Measurements from ENCODE around the gene NYAP1. TPM values are rescaled to one million over a fixed set of nuclear protein-coding genes. Genes with fewer than 3 reads are reported as not detected.
"Not testable (repeated sequence)": the region's sequence is repeated elsewhere in the genome, so short reads cannot be mapped to it uniquely, and the experiment has no call there.

The NYAP1 gene
- total and polyA plus RNA-seq, 5 experiments from 2014 or later, result 0.44 TPM; not detected in 4

DNA sequence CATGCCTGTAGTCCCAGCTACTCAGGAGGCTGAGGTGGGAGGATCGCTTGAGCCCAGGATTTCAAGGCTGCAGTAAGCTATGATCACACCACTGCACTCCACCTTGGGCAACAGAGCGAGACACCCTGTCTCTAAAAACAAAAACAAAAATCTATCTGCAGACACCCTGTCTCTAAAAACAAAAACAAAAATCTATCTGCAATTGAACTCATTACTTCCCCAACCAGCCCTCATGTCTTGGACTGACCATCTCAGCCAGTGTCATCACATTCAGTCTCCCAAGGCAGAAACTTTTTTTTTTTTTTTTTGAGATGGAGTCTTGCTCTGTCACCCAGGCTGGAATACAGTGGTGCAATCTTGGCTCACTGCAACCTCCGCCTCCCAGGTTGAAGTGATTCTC, 20.3 kb downstream of the NYAP1 start:
- POLR2A ChIA-PET, result interaction anchor here (0.7 kb wide), 2 partner anchors 67 to 187 kb away, joined by 4 to 5 read pairs; no protein-coding TSS in a partner anchor
- H3K27ac Mint-ChIP-seq, result peak overlapping the region in 1 of 10 donors; percentile 56
- H3K27me3 Mint-ChIP-seq, ATAC-seq, H3K9me3 Mint-ChIP-seq, H3K36me3 Mint-ChIP-seq, H3K4me3 Mint-ChIP-seq, H3K4me1 Mint-ChIP-seq, DNase-seq: not testable (repeated sequence)

DNA sequence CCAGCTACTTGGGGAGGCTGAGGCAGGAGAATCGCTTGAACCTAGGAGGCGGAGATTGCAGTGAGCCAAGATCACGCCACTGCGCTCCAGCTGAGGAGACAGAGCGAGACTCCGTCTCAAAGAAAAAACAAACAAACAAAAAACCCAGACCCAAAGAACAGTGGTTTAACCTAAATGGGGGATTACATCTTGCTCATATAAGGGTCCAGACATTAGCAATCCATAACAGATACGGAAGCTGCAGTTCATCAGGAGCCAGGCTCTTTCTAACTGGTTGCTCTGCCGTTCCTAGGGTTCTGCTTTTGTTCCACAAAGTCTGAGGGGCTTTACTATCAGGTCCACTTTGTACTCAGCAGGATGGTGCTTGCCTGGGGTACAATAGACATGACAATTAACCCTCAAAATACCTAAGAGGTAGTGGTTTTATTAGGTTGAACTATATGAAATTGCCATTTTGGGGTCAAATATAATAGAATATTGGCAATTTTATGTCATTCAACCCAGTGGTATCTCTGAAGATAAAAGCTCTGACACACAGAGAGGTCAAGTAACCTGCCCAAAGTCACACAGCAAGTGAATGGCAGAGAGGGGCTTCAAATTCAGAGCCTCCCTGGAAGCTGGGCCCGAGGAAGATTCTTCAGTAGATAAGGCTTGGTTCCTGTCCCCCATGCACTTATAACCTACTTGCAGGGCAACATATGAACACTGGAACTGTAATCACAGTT, 21.3 kb downstream of the NYAP1 start:
- Mint-ChIP-seq H3K9me3 (no peaks in the 10 kb centered on the region), H3K4me3 (no peak overlapping the region), H3K27me3 (peaks cover 0 to 2% (median 0%) of the 10 kb centered on the region in 5 donors), H3K27ac (no peak overlapping the region), H3K36me3 (no peaks in the 10 kb centered on the region), H3K4me1 (peaks cover 0 to 3% (median 0%) of the 10 kb centered on the region in 4 donors)
- POLR2A ChIA-PET, result interaction anchor here (0.7 kb wide), 2 partner anchors 41 to 68 kb away, joined by 3 to 5 read pairs; no protein-coding TSS in a partner anchor
- no peak for ATAC-seq
- no peak for DNase-seq

DNA sequence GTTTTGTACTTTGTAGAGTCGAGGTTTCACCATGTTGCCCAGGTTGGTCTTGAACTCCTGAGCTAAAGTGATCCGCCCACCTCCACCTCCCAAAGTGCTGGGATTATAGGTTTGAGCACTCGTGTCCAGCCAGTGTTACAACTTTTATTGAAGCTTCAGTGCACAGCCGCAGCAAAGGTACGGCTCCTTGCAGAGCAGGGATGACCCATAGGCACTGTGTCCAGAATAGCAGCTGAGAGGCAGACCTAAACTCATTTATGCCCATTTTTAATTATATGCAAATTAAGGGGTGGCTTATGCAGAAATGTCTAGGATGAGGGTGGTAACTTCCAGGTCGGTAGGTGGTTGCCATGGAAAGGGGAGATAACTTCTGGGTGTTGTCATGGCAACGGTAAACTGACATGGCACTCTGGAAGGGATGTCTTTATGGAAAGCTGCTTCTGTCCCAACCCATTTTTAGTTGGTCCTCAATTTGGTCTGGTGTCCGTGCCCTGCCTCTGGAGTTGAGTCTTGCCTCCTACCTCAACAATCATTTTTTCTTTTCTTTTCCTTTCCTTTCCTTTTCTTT, 22.7 kb downstream of the NYAP1 start:
- Mint-ChIP-seq H3K4me3 (no peak overlapping the region), H3K36me3 (no peaks in the 10 kb centered on the region), H3K27me3 (peaks cover 0 to 5% (median 0%) of the 10 kb centered on the region in 5 donors), H3K4me1 (peaks cover 0 to 7% (median 3%) of the 10 kb centered on the region in 4 donors), H3K27ac (peak overlapping the region in 3 of 10 donors; percentile 52 to 55 (median 53)), H3K9me3 (no peaks in the 10 kb centered on the region)
- POLR2A ChIA-PET, result interaction anchor here (0.7 to 1.4 kb wide), 3 partner anchors 13 to 169 kb away, joined by 5 to 7 read pairs (median 5); no protein-coding TSS in a partner anchor
- ATAC-seq (no peak), DNase-seq (no peak)

DNA sequence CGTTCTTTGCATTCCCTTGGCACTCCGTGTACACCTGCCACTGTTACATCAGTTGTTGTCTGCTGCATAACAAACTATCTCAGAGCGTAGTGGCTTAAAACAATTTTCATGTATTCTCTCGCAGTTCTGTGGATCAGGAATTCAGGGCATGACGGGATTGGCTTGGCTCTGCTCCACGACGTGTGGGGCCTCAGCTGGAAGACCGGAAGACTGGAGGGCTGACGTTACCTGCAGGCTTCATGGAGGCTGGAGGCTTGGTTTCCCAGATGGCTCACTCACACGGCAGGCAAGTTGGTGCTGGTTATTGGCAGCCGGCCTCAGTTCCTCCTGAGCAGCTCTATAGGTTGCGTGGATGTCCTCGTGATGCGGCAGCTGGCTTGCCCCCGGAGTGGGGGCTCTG, 25.5 kb downstream of the NYAP1 start:
- DNase-seq (no peak), ATAC-seq (no peak)
- Mint-ChIP-seq H3K4me1 (peaks cover 0 to 19% (median 12%) of the 10 kb centered on the region in 4 donors), H3K27me3 (peaks cover 0 to 7% (median 0%) of the 10 kb centered on the region in 5 donors), H3K27ac (no peak overlapping the region), H3K9me3 (no peaks in the 10 kb centered on the region), H3K36me3 (no peaks in the 10 kb centered on the region), H3K4me3 (no peak overlapping the region)
- POLR2A ChIA-PET, result no interaction called here

DNA sequence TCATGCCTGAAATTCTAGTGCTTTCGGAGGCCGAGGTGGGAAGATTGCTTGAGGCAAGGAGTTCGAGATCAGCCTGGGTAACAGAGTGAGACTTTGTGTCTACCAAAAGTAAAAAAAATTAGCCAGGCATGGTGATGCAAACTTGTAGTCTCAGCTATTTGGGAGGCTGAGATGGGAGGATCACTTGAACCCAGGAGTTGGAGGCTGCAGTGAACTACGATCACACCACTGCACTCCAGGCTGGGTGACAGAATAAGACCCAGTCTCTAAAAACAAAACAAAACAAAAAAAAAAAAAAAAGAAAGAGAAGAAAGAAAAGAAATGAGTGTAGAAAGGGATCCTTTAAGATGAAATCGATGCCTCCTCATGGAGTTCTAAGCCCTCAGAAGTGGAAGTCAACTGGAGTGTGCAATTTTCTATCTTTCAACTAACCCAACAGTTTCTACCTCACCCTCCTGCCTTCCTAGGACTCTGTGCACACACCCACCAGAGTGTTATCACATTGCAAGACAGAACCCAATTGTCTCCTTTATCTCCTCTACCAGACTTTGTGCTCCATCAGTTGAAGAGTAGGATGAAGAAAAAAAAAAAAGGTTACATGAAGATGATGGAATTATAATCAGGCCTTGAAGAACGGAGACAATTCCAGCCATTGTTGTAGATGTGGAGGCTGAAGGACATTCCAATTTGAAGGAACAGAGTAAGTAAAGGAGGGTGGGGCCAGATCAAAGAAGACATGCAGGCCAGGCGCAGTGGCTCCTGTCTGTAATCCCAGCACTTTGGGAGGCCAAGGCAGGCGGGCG, 26.9 kb downstream of the NYAP1 start:
- Mint-ChIP-seq H3K4me1 (peaks cover 8 to 28% (median 18%) of the 10 kb centered on the region in 4 donors), H3K27ac (peak overlapping the region in 1 of 10 donors; percentile 61), H3K9me3 (no peaks in the 10 kb centered on the region), H3K36me3 (no peaks in the 10 kb centered on the region), H3K27me3 (peaks cover 0 to 7% (median 0%) of the 10 kb centered on the region in 5 donors), H3K4me3 (peak overlapping the region in 1 of 10 donors; percentile 31)
- no peak for ATAC-seq
- POLR2A ChIA-PET, result no interaction called here
- no peak for DNase-seq

DNA sequence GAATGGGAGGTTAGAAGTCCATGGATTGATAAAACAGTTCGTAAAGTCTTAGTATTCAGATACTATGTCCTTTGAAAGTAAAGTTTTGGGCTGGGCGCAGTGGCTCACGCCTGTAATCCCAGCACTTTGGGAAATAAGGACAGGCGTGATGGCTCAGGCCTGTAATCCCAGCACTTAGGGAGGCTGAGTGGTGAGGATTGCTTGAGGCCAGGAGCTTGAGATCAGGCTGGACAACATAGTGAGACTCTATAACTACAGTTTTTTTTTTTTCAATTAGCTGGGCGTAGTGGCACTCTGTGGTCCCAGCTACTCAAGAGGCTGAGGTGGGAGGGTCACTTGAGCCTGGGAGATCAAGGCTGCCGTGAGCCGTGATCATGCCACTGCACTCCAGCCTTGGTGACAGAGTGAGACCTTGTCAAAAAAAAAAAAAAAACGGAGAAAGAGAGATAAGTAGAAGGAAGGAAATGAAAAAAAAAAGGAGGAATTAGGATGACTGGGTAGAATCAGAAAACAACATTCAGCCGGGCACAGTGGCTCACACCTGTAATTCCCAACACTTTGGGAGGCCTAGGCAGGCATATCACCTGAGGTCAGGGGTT, 29.6 kb downstream of the NYAP1 start:
- POLR2A ChIA-PET, result interaction anchor here (0.6 to 1.2 kb wide), 6 partner anchors 19 to 1800 kb away, joined by 3 to 6 read pairs (median 4); no protein-coding TSS in a partner anchor
- H3K4me1 Mint-ChIP-seq, result peaks cover 17 to 47% (median 35%) of the 10 kb centered on the region in 4 donors
- ATAC-seq, result no peak
- H3K27ac Mint-ChIP-seq, result peak overlapping the region in 4 of 10 donors; percentile 15 to 78 (median 58)
- H3K9me3 Mint-ChIP-seq, result no peaks in the 10 kb centered on the region
- DNase-seq, result no peak
- H3K27me3 Mint-ChIP-seq, result peaks cover 0 to 7% (median 0%) of the 10 kb centered on the region in 5 donors
- H3K36me3 Mint-ChIP-seq, result no peaks in the 10 kb centered on the region
- peak overlapping the region in 1 of 10 donors; percentile 61 for H3K4me3 Mint-ChIP-seq

DNA sequence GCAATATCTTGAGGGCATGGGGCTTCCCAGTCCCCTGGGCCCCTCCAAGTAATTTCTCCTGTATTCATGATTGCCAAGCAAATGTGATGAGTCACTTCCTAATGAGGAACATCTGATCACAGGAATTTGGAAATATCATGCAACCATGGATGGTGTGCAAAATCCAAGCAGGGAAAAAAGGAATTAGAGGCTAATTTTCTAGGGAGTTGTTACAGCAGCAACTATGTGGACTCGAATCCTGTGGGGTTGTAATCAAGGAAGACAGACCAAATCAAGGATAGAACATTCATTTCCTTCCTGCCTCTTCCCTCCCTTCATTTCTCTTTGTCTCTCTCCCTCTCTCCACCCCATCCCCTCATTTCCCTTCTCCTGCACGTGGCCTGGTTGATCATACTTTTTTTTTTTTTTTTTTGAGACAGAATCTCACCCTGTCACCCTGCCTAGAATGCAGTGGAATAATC, 31.4 kb downstream of the NYAP1 start:
- peak overlapping the region in 6 of 10 donors; percentile 24 to 77 (median 60) for H3K4me3 Mint-ChIP-seq
- H3K27ac Mint-ChIP-seq, result peak overlapping the region in 4 of 10 donors; percentile 31 to 80 (median 60)
- H3K9me3 Mint-ChIP-seq, result no peaks in the 10 kb centered on the region
- ATAC-seq, result no peak
- peaks cover 18 to 44% (median 37%) of the 10 kb centered on the region in 4 donors for H3K4me1 Mint-ChIP-seq
- POLR2A ChIA-PET, result interaction anchor here (1.0 to 2.5 kb wide), 7 partner anchors 19 to 71 kb away, joined by 3 to 12 read pairs (median 6); partner anchors contain the start of genes AGFG2, FBXO24, LRCH4 and TSC22D4
- peaks cover 0 to 4% (median 0%) of the 10 kb centered on the region in 5 donors for H3K27me3 Mint-ChIP-seq
- DNase-seq, result no peak
- H3K36me3 Mint-ChIP-seq, result no peaks in the 10 kb centered on the region

DNA sequence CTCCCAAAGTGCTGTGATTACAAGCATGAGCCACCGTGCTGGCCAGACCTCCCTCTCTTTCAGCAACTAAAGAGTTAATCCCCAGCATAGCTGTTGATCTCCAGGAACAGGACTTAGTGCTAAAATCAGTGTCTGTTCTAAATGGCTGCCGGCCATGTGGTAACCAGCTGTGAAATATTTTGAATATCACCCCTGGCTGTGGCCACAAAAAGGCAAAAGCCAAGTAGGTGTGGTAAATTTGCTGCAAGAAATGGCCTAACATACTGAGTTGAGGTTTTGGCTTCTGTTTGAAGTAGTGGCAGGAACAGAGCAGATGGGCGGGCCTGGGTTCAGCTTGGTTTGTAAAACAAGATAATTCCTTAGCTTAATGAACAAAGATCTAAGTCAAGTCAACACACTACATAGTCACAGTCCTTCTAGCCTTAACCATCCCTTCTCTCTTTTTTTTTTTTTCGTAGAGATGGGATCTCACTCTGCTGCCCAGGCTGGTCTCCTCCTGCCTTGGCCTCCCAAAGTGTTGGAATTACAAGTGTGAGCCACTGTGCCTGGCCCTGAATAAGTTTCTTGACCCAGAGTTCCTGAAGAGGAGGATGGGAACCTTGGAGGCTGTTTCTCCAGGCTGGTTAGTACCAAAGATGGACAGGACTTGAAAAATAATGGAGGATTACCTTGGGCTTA, 32.5 kb downstream of the NYAP1 start:
- Mint-ChIP-seq H3K4me1 (peaks cover 21 to 43% (median 34%) of the 10 kb centered on the region in 4 donors), H3K27ac (peak overlapping the region; percentile 57 to 90 (median 79)), H3K36me3 (no peaks in the 10 kb centered on the region), H3K27me3 (peaks cover 0 to 1% (median 0%) of the 10 kb centered on the region in 5 donors), H3K4me3 (peak overlapping the region; percentile 46 to 85 (median 69)), H3K9me3 (no peaks in the 10 kb centered on the region)
- POLR2A ChIA-PET, result interaction anchor here (0.6 to 2.5 kb wide), 17 partner anchors 11 to 340 kb away, joined by 3 to 12 read pairs (median 5); partner anchors contain the start of genes AGFG2, FBXO24, LRCH4 and MOSPD3
- ATAC-seq, result peak; percentile 96 to 98
- peak; percentile 13 to 82 (median 57) for DNase-seq

DNA sequence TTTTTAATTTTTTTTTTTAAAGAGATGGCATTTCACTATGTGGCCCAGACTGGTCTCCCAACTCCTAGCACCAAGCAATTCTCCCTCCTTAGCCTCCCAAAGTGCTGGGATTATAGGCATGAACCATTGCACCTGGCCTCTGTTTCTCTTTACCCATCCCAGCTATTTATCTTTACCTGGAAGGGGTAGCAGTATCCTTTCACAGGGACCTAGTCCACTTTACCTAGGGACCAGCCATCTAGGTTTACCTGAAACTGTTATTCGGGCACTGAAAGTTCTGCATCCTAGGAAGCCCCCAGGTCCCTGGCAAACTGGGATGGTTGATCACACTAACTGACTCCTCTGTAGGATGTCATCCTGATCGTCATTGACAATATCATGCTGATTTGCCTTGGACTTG, 33.6 kb downstream of the NYAP1 start:
- H3K4me3 Mint-ChIP-seq, result peak overlapping the region in 6 of 10 donors; percentile 30 to 48 (median 36)
- H3K9me3 Mint-ChIP-seq, result no peaks in the 10 kb centered on the region
- peak overlapping the region in 4 of 10 donors; percentile 3 to 66 (median 52) for H3K27ac Mint-ChIP-seq
- DNase-seq, result no peak
- POLR2A ChIA-PET, result interaction anchor here (0.8 to 2.5 kb wide), 6 partner anchors 14 to 43 kb away, joined by 3 to 12 read pairs (median 8); partner anchors contain the start of genes AGFG2 and TSC22D4
- no peaks in the 10 kb centered on the region for H3K36me3 Mint-ChIP-seq
- no peak for ATAC-seq
- peaks cover 0 to 1% (median 0%) of the 10 kb centered on the region in 5 donors for H3K27me3 Mint-ChIP-seq
- peaks cover 22 to 43% (median 36%) of the 10 kb centered on the region in 4 donors for H3K4me1 Mint-ChIP-seq

DNA sequence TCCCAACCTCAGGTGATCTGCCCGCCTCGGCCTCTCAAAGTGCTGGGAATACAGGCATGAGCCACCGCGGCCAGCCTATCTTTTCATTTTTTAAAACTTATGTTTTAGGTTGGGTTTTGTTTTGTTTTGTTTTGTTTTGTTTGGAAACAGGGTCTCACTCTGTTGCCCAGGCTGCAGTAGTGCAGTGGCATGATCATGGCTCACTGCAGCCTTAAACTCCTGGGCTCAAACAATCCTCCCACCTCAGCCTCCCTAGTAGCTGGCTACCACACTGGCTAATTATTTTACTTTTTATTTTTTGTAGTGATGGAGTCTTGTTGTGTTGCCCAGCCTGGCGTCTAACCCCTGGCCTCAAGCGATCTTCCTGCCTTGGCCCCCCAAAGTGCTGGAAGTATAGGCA, 35.9 kb downstream of the NYAP1 start:
- Mint-ChIP-seq H3K36me3 (no peaks in the 10 kb centered on the region), H3K4me1 (peaks cover 16 to 35% (median 28%) of the 10 kb centered on the region in 4 donors), H3K9me3 (no peaks in the 10 kb centered on the region), H3K4me3 (no peak overlapping the region), H3K27me3 (no peaks in the 10 kb centered on the region), H3K27ac (peak overlapping the region in 3 of 10 donors; percentile 21 to 43 (median 25))
- POLR2A ChIA-PET, result interaction anchor here (0.5 to 1.4 kb wide), 4 partner anchors 13 to 107 kb away, joined by 3 to 5 read pairs (median 4); no protein-coding TSS in a partner anchor
- ATAC-seq (no peak), DNase-seq (no peak)

DNA sequence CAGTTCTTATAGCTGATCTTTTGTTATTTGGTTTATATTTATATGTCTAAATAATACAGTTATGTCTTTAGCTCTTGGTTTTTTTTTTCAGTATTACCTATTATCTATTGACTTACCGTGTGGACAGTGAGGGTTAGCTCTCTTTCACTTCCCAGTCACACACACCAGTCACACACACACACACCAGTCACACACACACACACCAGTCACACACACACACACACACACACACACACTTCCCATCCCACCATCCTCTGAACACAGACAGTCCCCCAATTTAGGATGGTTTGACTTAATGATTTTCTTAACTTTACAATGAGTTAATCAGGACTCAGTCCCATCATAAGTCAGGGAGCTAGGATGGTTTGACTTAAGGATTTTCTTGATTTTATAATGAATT, 36.4 kb downstream of the NYAP1 start:
- peak overlapping the region in 3 of 10 donors; percentile 21 to 53 (median 43) for H3K27ac Mint-ChIP-seq
- ATAC-seq (no peak), DNase-seq (no peak)
- no peaks in the 10 kb centered on the region for H3K36me3 Mint-ChIP-seq
- H3K9me3 Mint-ChIP-seq, result no peaks in the 10 kb centered on the region
- POLR2A ChIA-PET, result interaction anchor here (0.5 to 1.4 kb wide), 5 partner anchors 12 to 106 kb away, joined by 3 to 5 read pairs (median 4); no protein-coding TSS in a partner anchor
- no peaks in the 10 kb centered on the region for H3K27me3 Mint-ChIP-seq
- H3K4me1 Mint-ChIP-seq, result peaks cover 14 to 32% (median 25%) of the 10 kb centered on the region in 4 donors
- no peak overlapping the region for H3K4me3 Mint-ChIP-seq
